ENCODE measurements around the gene ITGA1.
"Not testable (repeated sequence)": the region's sequence is repeated elsewhere in the genome, so short reads cannot be mapped to it uniquely, and the experiment has no call there.

The ITGA1 gene

GRCh38 chr5:52787600-52788504, at the start of gene ITGA1, which contains the start of gene PELO:
ITGA1 (plus strand) TSS chr5:52787916; CDS start chr5:52788354, 438 bp downstream.
PELO (plus strand) TSS chr5:52787916; CDS start chr5:52800395, 12,479 bp downstream.
- DNase-seq, result peak; percentile 54 to 78

- DNase-seq, result no peak
These were observed 49.6 kb upstream of the ITGA1 start for GRCh38 chr5:52738095-52738506.

DNA sequence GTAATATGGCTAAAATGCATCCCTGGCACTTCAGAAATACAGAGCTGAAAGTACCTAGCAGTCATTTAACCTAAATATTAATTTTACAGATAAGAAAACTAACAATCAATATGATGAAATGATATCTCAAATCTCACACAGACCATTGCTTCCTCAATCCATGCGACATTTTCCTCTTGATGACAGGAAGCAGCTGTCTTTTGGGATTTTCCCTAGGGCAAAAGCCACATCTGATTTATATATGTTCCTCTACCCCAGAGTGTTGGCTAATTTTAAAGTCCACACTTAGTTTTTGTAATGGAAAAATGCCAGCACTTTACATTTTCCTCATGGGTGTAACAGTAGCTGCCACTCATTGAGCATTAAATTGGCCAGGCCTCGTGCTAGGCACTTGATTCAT, 47.7 kb upstream of the ITGA1 start:
- no peak for DNase-seq

DNA sequence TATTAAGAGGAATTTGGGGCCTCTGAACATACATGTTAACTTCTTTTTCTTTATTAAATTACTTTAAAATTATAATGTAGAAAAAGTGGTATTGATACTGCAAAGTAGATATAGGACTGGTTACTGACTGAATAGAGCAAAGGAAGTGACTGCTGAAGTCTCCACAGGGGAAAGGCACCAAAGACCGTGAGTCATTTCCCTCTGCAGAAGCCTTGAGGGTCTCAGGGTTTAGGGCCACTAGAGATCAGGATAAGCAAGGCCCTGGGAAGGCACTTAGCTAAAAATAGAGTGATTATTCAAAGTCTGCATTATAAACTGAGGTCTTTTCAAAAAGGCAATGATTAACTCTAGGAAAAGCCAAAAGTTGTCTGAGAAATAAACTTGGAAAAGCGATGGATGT, 44.7 kb upstream of the ITGA1 start:
- DNase-seq, result no peak

DNA sequence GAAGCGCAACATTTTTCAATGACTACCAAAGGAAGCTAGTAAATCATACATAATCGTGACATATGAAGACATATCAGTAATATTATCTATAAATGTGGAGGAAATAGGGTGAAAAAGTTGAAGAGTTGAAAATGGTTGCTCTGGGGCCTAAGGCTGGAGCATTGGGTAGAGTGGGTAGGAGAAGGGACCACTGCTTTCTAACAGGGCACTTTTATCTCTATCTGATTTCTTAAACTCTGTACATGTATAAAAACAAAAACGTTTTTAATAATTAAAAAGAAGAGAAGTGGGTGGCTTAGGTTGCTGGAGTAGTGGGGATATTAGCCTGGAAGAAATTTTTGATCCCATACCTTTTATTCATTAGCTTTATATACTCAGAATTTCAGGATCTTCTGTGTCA, 44.2 kb upstream of the ITGA1 start:
- no peak for DNase-seq

- no peak for DNase-seq
These were observed 43.7 kb upstream of the ITGA1 start for GRCh38 chr5:52743970-52744369.

DNA sequence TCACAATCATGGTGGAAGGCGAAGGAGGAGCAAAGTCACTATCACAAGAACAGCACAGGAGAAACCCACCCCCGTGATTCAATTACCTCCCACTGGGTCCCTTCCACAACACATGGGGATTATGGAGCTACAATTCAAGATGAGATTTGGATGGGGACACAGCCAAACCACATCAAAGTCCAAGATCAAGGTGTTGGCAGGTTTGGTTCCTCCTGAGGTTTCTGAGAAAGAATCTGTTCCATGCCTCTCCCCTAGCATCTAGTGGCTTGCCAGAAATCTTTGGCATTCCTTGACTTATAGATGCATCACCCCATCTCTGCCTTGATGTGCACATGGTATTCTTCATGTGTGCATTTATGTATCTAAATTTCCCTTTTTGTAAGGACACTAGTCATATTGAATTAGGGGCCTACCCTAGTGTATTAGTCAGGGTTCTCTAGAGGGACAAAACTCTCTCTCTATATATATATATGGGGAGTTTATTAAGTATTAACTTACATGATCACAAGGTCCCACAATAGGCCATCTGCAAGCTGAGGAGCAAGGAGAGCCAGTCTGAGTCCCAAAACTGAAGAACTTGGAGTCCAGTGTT, 42.8 kb upstream of the ITGA1 start:
- DNase-seq, result not testable (repeated sequence)

DNA sequence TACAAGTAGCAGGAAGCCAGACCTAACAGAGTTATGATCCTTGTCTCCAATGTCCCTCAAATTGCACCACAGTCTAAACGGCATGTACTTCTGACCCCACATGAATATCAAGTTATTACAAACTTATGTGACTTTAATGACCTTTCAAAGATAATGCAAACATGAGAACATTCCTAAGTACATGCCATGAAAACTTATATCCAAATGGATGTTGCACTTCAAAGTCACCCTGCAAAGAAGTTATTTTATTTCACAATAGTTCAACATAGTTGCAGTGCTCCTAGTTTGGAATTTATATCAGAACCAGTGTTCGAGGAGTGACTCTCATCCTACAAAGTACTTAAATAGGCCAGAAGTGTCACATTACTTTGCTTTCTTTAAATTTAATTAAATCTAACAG, 41.2 kb upstream of the ITGA1 start:
- DNase-seq, result no peak

DNA sequence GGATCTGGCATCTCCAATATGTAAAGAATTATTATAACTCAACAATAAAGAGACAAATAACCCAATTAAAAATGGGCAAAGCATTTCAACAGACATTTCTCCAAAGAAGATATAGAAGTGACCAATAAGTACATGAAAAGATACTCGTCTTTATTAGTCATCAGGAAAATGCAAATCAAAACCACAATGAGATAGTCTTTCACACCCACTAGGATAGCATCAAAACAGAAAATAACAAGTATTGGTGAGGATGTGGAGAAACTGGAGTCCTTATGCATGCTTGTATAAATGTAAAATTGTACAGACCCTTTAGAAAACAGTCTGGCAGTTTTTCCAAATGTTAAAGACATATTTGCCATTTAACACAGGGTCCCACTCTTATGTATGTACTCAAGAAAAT, 39.1 kb upstream of the ITGA1 start:
- no peak for DNase-seq

GRCh38 chr5:52749666-52750065, 38.0 kb upstream of the ITGA1 start:
- DNase-seq, result no peak

DNA sequence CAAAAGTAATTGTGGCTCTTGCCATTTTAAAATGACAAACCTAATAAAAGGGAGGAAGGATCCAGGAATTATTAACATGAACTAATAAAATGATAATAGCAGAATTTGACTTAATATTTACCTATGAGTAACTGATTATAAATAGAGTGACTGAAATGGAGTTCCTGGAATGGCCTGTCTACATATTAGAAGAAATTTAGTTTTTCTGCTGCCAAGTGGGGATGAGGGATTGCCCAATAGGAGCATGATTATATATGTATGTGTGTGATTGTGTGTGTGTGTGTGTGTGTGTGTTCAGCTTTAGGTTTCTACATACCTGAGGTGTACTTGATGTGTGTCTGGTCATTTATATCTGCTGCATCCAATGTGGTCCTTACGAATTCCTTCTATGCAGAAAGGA, 36.6 kb upstream of the ITGA1 start:
- no peak for DNase-seq

GRCh38 chr5:52754051-52754450, 33.7 kb upstream of the ITGA1 start:
- no peak for DNase-seq

DNA sequence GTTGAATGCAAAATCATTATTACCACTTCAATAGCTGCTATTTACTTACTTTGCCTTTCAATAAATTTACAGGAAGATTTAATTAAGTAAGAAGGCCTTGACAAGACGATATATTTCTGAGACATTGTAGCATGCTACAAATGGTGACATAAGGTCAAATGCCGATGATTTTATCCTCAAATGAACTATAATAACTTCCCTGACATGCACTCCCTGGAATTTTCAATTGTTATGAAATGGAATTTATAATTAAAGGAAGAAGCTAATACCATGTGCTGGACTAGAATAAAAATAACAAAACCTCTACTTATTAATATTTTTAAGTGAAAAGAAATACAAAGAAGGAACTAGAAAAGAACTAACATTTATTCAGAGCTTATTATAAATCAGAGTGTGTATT, 30.2 kb upstream of the ITGA1 start:
- DNase-seq, result no peak

- no peak for DNase-seq
These were observed 29.7 kb upstream of the ITGA1 start for GRCh38 chr5:52758014-52758413.

GRCh38 chr5:52759331-52759730, 28.4 kb upstream of the ITGA1 start:
- DNase-seq, result no peak

GRCh38 chr5:52760695-52761366, 26.9 kb upstream of the ITGA1 start:
- no peak for DNase-seq

GRCh38 chr5:52767217-52767743, 20.4 kb upstream of the ITGA1 start:
- no peak for DNase-seq

- no peak for DNase-seq
These were observed 19.8 kb upstream of the ITGA1 start for GRCh38 chr5:52767766-52768480.

DNA sequence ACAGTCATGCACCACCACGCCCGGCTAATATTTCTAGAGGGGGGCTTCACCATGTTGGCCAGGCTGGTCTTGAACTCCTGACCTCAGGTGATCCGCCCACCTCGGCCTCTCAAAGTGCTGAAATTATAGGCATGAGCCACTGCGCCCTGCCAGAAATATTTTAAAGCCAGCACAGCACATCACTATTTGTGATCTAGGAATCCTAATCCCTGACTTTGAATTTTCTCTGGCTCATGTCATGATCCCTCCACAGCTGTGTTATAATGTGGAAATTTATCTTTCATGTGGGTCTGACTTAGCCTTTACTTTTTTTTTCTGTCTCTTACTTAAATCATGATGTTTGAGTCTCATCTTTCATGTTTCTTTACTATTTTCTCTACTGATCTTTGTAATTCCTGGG, 18.7 kb upstream of the ITGA1 start:
- no peak for DNase-seq

DNA sequence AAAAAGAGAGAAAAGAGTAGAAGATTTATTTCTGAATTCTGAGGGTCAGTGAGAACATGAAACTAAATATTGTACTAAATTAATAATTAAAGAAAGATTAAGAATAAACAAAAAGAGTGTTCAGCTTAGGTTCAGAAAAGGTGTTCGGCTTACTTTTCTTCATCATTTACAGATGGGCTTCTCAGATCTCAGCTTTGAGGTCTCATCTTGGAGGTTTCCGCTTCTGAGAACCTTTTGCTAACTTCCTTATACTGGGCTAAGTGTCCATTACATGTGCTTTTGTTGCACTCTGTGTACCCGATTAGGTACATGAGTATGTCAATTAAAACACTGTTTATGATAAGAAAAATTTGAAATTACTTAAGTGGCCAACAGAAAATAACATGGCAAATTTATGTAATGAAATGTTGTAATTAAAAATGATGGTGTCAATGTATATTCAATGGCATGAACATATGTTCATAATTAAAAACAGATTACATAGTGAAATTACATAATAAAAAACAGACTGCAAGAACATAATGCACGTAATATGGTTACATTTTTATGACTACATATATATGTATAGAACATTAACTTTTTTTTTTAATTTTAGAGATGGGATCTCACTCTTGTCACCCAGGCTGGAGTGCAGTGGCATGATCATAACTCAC, 17.3 kb upstream of the ITGA1 start:
- no peak for DNase-seq

GRCh38 chr5:52771343-52772039, 16.2 kb upstream of the ITGA1 start:
- no peak for DNase-seq

DNA sequence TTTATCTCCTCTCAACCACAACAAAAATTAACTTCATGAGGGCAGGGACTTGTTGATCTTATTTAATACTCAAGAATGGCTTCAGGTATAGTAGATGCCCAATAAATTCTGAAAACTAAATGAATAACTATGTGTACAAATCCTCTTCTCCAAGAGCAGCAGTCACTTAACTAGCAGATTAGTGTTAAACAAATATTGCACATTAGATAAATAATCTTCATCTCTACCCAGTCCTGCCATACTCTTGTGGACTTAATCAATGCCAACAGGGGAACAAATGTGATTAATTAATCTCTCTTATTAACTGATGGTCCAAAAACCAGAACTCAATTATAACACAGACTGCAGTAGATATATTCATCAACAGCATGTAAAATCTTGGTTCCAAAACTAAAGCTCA, 15.0 kb upstream of the ITGA1 start:
- DNase-seq, result no peak

Measured in NCI-H524 (cell line).